PFSK-1 (cell line): ENCODE measurements around the gene FDX1.

ENCODE experiments used
- POLR2AphosphoS5 ChIP-seq: IDR thresholded peaks from 2 replicates; pipeline ENCODE4 v1.6.1; 2012; ENCODE audit warnings: low read depth, mild to moderate bottlenecking, control low read depth, low read length, moderate library complexity
- SIN3A ChIP-seq: IDR thresholded peaks from 2 replicates; pipeline ENCODE4 v1.6.1; 2012; ENCODE audit warnings: mild to moderate bottlenecking, low read length, moderate library complexity, borderline replicate concordance; ENCODE audit not compliant: insufficient read depth
- TAF1 ChIP-seq: IDR thresholded peaks from 2 replicates; pipeline ENCODE4 v1.6.1; 2012; ENCODE audit warnings: low read length, control low read depth, borderline replicate concordance; ENCODE audit not compliant: insufficient read depth
- TF ChIP-seq, protein P1 (sequence below), 2 experiments: IDR thresholded peaks; 2 replicates each; pipeline versions ENCODE4 v1.6.1 to v1.8.0; 2011 to 2012; ENCODE audit warnings: low read depth in 2 of 2, low read length in 2 of 2, control low read depth in 1 of 2, inconsistent platforms in 1 of 2, mild to moderate bottlenecking in 1 of 2, moderate library complexity in 1 of 2; ENCODE audit not compliant: insufficient read depth in 1 of 2

GRCh38 chr11:110491577-110492320 lies 62.0 kb downstream of the FDX1 start:
- TF ChIP-seq TAF1 (no peak), POLR2AphosphoS5 (no peak), SIN3A (no peak)
- TF ChIP-seq, protein P1, sequence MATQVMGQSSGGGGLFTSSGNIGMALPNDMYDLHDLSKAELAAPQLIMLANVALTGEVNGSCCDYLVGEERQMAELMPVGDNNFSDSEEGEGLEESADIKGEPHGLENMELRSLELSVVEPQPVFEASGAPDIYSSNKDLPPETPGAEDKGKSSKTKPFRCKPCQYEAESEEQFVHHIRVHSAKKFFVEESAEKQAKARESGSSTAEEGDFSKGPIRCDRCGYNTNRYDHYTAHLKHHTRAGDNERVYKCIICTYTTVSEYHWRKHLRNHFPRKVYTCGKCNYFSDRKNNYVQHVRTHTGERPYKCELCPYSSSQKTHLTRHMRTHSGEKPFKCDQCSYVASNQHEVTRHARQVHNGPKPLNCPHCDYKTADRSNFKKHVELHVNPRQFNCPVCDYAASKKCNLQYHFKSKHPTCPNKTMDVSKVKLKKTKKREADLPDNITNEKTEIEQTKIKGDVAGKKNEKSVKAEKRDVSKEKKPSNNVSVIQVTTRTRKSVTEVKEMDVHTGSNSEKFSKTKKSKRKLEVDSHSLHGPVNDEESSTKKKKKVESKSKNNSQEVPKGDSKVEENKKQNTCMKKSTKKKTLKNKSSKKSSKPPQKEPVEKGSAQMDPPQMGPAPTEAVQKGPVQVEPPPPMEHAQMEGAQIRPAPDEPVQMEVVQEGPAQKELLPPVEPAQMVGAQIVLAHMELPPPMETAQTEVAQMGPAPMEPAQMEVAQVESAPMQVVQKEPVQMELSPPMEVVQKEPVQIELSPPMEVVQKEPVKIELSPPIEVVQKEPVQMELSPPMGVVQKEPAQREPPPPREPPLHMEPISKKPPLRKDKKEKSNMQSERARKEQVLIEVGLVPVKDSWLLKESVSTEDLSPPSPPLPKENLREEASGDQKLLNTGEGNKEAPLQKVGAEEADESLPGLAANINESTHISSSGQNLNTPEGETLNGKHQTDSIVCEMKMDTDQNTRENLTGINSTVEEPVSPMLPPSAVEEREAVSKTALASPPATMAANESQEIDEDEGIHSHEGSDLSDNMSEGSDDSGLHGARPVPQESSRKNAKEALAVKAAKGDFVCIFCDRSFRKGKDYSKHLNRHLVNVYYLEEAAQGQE (IDR thresholded peaks at IDR 0.05; ENCODE audit: insufficient read depth in 1 of 2, low read depth in 2 of 2, low read length in 2 of 2): no peak
